ELR (cell line): ENCODE results near the gene CIDEA.
"Not testable (repeated sequence)": the region's sequence is repeated elsewhere in the genome, so short reads cannot be mapped to it uniquely, and the experiment has no call there.

ENCODE experiments used
- DNase-seq: peaks from one replicate; pipeline ENCODE4 v3.0.0-alpha.2; 2015; ENCODE audit warnings: low read depth

CIDEA gene

GRCh38 chr18:12239431-12239830 is 14.7 kb upstream of the CIDEA start:
- peak; percentile 41 for DNase-seq

- DNase-seq: no peak
These were observed 11.4 kb upstream of the CIDEA start for GRCh38 chr18:12242658-12243260.

GRCh38 chr18:12243272-12243671 is 10.9 kb upstream of the CIDEA start:
- DNase-seq: not testable (repeated sequence)

GRCh38 chr18:12245793-12246135 is 8.4 kb upstream of the CIDEA start:
- no peak for DNase-seq

GRCh38 chr18:12246849-12247808 is 7.0 kb upstream of the CIDEA start:
- DNase-seq: peak; percentile 29

- no peak for DNase-seq
These were observed 6.2 kb upstream of the CIDEA start for GRCh38 chr18:12247946-12248345.

GRCh38 chr18:12248926-12249720 is 5.0 kb upstream of the CIDEA start:
- DNase-seq: no peak

GRCh38 chr18:12251311-12251710 is 2.9 kb upstream of the CIDEA start:
- DNase-seq: no peak

- DNase-seq: no peak
These were observed 2.1 kb upstream of the CIDEA start for GRCh38 chr18:12252061-12252460.

- DNase-seq: no peak
These were observed 1.1 kb upstream of the CIDEA start for GRCh38 chr18:12253027-12253426.

- DNase-seq: peak; percentile 19
These were observed 462 bp upstream of the CIDEA start for GRCh38 chr18:12253663-12254135.

GRCh38 chr18:12254820-12255511 is 805 bp downstream of the CIDEA start:
- no peak for DNase-seq

GRCh38 chr18:12255626-12256026 is 1.5 kb downstream of the CIDEA start:
- peak; percentile 80 for DNase-seq

- peak; percentile 53 for DNase-seq
These were observed 2.8 kb downstream of the CIDEA start for GRCh38 chr18:12256951-12257350.

- DNase-seq: no peak
These were observed 4.0 kb downstream of the CIDEA start for GRCh38 chr18:12257996-12258718.

- DNase-seq: no peak
These were observed 4.9 kb downstream of the CIDEA start for GRCh38 chr18:12258719-12259705.

GRCh38 chr18:12262748-12263147 is 8.6 kb downstream of the CIDEA start:
- no peak for DNase-seq

- no peak for DNase-seq
These were observed 10.7 kb downstream of the CIDEA start for GRCh38 chr18:12264864-12265263.

GRCh38 chr18:12271376-12272235 is 17.4 kb downstream of the CIDEA start:
- peak; percentile 91 for DNase-seq
